Fibroblast of the conjunctiva (primary cell): ENCODE data around the gene LRRC8D.

ENCODE experiments used
- DNase-seq: peaks from one replicate; pipeline ENCODE4 v3.0.0-alpha.2; 2010; ENCODE audit warnings: low read depth

LRRC8D gene

GRCh38 chr1:89807503-89807902 lies 13.3 kb upstream of the LRRC8D start:
- DNase-seq = no peak

GRCh38 chr1:89807983-89808382 lies 12.8 kb upstream of the LRRC8D start:
- no peak for DNase-seq

DNA sequence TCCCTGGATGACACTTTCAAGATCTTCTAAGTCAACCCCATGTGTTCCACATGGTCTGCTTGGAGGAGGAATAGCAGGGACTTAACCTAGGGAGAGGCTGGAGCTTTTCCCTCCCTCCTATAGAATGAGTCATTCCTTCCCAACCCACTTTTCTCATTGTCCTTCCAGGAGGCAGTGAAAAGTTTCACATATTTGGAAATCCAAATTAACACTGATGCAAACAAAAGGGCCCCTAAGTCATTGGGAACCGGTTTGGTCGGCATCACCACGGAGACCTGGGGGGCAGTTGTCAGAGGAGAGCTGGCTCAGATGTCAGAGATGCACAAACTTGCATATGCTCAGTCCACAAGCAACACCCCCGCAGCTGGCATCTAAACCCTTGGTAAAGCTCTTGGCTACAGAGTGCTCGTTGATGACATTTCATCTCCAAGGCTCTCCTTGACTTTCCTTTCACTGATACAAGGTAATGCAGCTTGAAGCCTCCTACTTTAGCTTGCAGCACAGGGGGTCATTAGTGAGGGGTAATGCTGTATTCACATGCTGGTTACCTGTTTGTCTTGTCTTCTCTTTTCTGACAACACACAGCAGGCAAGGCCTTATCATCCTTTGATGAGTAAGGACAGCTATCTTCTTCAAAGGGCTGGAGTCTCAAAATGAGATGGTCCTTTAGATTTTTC lies 12.3 kb upstream of the LRRC8D start:
- DNase-seq = no peak

DNA sequence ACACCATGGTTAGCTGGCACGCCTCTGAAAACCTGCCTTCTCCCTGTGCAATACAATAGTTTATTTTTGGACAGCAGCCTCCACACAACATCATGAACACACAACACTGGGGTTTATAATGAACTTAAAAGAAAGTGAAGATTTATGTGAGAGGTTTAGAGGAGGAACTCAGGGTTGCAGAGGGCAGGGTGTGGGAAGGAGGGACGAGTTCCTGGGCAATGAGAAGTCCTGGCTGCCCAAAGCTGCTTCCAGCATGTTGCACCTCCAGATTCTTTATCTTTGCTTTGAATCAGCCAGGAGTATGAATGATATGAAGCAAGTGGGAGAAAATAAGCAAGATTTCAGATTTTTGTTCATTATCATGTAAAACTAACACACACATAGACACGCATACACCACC lies 11.3 kb upstream of the LRRC8D start:
- DNase-seq = no peak

GRCh38 chr1:89810302-89810701 lies 10.5 kb upstream of the LRRC8D start:
- no peak for DNase-seq

DNA sequence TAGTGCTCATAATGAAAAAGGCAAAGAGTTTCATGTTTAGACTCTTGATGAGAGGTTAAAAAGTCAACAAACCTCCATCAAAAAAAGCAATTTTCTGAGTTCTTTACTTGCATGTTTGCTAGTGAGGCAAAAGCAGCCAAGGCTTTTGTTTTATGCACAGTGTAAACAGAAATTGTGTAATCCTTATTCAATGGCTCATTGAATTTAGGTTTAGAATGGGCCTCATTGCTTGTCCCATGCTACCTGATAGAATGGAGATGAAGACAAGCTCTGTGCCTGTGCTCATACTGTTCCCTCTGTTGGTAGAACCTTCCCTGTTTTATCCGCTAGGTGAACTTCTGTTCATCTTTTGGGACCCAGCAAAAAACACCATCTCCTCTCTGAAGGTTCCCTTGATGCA lies 10.0 kb upstream of the LRRC8D start:
- no peak for DNase-seq

GRCh38 chr1:89812992-89813391 lies 7.8 kb upstream of the LRRC8D start:
- DNase-seq = no peak

DNA sequence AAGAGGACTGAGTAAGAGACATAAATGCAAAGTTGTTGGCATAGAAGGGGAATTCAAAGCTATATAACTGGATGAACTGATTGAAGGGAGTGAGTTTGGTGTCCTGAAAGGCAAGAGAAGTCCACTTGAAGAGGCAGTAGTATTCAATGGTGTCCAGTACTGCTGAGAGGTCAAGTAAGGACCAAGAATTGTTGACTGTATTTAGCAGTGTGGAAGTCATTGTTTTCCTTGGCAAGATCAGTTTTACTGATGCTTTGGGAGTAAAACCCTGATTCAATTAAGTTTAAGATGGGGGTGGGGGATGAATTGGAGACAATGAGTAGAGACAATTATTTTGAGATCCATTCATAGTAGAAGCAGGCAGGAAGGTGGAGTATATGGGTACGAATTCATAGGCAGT lies 5.8 kb upstream of the LRRC8D start:
- no peak for DNase-seq

DNA sequence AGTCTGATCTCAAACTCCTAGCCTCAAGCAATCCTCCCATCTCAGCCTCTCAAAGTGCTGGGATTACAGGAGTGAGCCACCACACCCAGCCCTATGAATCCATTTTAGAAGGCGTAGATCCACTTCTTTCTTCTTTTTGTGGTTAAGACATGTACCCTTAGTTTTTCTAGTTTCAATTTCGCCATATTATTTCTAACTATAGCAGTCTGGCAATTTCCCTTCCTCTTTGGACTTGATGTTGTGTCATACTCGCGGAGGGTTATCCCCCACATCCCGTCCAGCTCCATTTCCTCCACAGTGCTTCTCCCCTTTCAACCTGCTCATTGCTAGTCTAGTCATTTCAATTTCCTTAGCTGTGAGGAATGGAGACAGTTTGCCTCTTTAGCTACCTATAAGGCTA lies 5.2 kb upstream of the LRRC8D start:
- DNase-seq = no peak

DNA sequence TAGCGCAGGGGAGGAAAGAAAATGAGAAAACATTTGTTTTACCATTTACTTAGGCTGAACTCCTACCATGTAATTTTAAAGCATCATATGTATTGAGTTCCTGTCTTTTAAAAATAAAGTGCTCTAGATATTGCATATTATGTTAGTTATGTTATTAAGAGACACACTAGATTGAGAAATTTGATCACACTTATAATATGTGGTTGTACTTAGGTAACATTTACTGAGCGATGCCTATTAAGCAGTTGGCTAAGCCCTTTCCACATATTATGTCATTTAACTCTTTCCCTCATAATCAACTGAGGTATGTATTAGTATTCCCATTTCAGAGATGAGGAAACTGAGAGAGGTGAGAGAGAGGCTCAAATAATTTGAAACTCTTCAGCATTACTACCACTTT lies 4.5 kb upstream of the LRRC8D start:
- no peak for DNase-seq

- DNase-seq = no peak
Observed at GRCh38 chr1:89821322-89822108, 683 bp downstream of the LRRC8D start.

DNA sequence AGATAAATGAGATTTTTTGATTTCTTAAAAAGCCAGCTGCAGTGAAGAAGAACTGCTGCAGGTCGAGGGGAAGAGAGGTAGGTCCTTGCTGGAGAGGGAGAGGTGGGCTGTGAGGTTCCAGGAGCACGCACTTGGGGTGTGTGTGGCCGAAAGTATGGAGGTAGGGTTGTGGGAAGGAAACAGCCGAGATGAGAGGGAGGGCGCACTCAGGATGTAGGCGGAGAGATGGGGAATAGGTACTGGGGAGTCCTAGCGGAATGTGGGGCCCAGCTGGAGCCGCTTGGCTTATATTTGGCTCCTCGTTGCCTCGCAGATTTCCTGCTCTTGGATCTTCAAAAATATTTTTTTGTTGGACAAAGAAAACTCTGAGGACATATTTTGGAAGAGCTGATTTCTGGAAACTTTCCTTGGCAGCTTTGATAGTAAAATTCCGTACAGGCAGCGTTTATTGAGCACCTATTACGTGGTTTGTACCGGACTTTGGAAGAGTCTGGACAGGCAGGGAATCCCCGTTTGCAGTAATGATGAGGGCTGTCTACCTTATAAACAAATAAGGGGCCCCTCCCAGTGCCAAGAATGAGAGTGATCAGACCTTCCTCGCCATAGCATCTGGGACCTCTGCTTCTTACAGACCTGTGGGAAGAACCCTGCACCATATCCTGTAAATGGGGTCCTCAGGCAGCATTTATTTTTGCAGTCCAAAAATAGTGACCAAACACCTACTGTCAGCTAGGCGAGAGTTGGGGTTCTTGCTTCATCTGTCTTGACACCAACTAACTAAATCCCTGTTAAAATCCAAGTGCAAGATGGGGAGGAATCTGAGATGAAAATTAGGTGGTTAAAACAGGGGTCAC lies 1.5 kb downstream of the LRRC8D start:
- DNase-seq = no peak

DNA sequence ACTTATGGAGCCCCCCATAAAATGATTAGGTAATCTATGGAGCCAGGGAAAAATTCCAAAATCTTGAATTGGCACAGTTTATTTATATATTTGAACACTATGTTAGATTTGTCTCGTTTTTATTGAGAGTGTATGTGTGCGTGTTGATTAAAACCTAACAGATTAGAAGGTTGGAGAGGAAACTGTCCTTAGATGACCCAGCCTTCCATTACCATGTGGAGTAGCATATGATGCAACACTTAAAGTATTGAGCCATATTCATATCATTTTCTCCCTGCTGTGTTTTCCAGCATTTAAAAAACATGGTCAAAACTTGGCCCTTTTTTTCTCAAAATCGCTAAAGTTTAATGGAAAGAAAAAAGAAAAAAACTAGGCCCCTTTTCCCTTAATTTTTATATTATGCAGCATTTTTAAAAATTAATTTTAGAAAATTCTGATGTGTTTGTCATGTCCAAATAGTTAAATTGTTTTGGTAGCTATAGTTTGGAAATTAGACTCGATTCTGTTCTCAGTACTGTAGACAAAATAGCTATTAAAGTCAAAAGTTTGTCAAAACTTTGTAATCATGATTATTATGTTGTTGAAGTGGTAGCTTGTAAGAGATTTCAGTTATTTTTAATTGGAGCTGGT lies 2.3 kb downstream of the LRRC8D start:
- DNase-seq = peak; percentile 47

- no peak for DNase-seq
Observed at GRCh38 chr1:89823679-89824292, 3.0 kb downstream of the LRRC8D start.

- no peak for DNase-seq
Observed at GRCh38 chr1:89826594-89826993, 5.8 kb downstream of the LRRC8D start.

- DNase-seq = no peak
Observed at GRCh38 chr1:89827330-89827729, 6.5 kb downstream of the LRRC8D start.

GRCh38 chr1:89827902-89828301 lies 7.1 kb downstream of the LRRC8D start:
- DNase-seq = no peak

GRCh38 chr1:89829186-89829585 lies 8.4 kb downstream of the LRRC8D start:
- no peak for DNase-seq

DNA sequence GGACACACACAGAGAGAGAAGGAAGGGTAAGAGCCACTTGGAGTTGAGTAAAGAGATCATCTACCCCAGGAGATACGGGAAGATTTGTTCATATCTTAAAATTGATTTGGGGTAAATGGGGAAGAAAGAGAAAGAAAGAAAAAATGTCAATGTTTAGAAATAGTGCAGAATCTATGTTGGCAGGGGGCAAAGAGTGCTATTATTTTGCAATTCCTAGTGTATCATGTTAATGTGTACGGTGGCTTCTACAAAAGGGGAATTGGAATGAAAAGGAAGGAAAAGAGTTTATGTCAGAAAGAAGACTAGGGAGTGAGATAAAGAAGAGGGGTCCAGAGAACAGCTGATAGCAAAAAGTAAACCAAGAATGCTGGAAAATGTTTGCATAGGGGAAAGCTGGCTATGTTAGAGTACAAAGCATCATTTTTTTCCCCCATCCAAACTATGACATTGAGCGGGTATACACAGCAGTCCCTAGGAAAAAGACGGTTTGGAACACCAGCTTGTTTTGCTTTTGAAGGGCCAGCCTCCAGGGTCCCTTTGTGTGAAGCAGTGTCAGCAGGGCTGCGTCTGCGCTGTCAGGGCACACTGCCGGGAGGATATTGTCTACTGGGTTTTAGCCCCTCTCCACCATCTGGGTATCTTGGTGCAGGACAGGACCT lies 10.8 kb downstream of the LRRC8D start:
- DNase-seq = no peak

- DNase-seq = no peak
Observed at GRCh38 chr1:89832496-89833127, 11.8 kb downstream of the LRRC8D start.
